Lower lobe of right lung (tissue), 2 donors: Measurements from ENCODE around the gene NYAP2. TPM values are rescaled to one million over a fixed set of nuclear protein-coding genes. Genes with fewer than 3 reads are reported as not detected.

Experiments
- ATAC-seq, 2 donors: fragments of 200-7000 bp; cut with Tn5 transposase; one replicate each; pipeline ENCODE4 v1.9.1; 2020 to 2022; ENCODE audit warnings: mild to moderate bottlenecking in 2 of 2, moderate library complexity in 2 of 2
- DNase-seq: peaks from one replicate; pipeline ENCODE4 v3.0.0-alpha.2; 2020
- H3K27ac ChIP-seq: fragments of 200-600 bp; one replicate; pipeline ENCODE4 v1.8.0; 2022
- H3K27me3 ChIP-seq: fragments of 200-600 bp; one replicate; pipeline ENCODE4 v1.8.0; 2022; ENCODE audit warnings: low read depth
- H3K36me3 ChIP-seq: fragments of 200-600 bp; one replicate; pipeline ENCODE4 v1.8.0; 2022; ENCODE audit warnings: mild to moderate bottlenecking
- H3K4me1 ChIP-seq: fragments of 200-600 bp; one replicate; pipeline ENCODE4 v1.8.0; 2022
- H3K4me3 ChIP-seq: fragments of 200-600 bp; one replicate; pipeline ENCODE4 v1.8.0; 2022; ENCODE audit warnings: mild to moderate bottlenecking
- H3K9me3 ChIP-seq: fragments of 200-600 bp; one replicate; pipeline ENCODE4 v1.8.0; 2022
- intact Hi-C: fragments of 100-400 bp; cut with DNase I; formaldehyde crosslinking; loops from one replicate; pipeline ENCODE4 v1.11.0; 2022
- total RNA-seq: library from RNA; stranded (reverse); fragmentation: NEBNext Ultra II Directional; extraction: Animal tissue kit (Norgen Biotek cat#: 25700); gene quantifications from one replicate; pipeline ENCODE4 v1.2.1, GENCODE V29; 2021
- TF ChIP-seq, protein P1 (sequence below): fragments of 200-600 bp; IDR thresholded peaks from one replicate; pipeline ENCODE4 v1.8.0; 2022; ENCODE audit warnings: antibody characterized with exemption, mild to moderate bottlenecking
- donor health status: DM: no; HTN: yes; CAD: no; lungs with severe emphysema.

Gene NYAP2
- total RNA-seq, 1 donor from 2014 or later, result 1.1 TPM

DNA sequence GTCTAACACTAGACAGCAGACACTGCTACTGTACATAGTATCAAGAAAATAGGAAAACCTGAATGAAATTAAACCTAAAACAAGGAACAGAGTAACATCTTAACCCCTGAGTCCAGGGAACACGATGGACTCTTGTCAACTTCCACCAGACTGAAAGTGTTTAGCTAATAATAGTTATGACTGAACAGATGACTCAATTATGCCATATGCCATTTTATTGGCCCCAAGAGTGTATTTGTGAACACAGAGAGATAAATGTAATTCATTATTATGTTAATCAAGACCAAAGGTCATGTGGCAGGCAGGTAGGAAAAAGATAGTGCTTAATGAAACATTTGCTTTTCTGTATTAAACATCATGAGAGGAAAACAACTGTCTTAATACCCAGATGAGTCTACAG, 58.0 kb downstream of the NYAP2 start:
- no peaks in the 10 kb centered on the region for H3K36me3 ChIP-seq
- no peaks in the 10 kb centered on the region for H3K27me3 ChIP-seq
- no peak overlapping the region for H3K27ac ChIP-seq
- intact Hi-C loops, result no loop called here
- DNase-seq (no peak), ATAC-seq (no peak)
- TF ChIP-seq, protein P1, sequence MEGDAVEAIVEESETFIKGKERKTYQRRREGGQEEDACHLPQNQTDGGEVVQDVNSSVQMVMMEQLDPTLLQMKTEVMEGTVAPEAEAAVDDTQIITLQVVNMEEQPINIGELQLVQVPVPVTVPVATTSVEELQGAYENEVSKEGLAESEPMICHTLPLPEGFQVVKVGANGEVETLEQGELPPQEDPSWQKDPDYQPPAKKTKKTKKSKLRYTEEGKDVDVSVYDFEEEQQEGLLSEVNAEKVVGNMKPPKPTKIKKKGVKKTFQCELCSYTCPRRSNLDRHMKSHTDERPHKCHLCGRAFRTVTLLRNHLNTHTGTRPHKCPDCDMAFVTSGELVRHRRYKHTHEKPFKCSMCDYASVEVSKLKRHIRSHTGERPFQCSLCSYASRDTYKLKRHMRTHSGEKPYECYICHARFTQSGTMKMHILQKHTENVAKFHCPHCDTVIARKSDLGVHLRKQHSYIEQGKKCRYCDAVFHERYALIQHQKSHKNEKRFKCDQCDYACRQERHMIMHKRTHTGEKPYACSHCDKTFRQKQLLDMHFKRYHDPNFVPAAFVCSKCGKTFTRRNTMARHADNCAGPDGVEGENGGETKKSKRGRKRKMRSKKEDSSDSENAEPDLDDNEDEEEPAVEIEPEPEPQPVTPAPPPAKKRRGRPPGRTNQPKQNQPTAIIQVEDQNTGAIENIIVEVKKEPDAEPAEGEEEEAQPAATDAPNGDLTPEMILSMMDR, result no peak
- H3K4me1 ChIP-seq, result no peaks in the 10 kb centered on the region
- no peaks in the 10 kb centered on the region for H3K9me3 ChIP-seq
- H3K4me3 ChIP-seq, result no peak overlapping the region

DNA sequence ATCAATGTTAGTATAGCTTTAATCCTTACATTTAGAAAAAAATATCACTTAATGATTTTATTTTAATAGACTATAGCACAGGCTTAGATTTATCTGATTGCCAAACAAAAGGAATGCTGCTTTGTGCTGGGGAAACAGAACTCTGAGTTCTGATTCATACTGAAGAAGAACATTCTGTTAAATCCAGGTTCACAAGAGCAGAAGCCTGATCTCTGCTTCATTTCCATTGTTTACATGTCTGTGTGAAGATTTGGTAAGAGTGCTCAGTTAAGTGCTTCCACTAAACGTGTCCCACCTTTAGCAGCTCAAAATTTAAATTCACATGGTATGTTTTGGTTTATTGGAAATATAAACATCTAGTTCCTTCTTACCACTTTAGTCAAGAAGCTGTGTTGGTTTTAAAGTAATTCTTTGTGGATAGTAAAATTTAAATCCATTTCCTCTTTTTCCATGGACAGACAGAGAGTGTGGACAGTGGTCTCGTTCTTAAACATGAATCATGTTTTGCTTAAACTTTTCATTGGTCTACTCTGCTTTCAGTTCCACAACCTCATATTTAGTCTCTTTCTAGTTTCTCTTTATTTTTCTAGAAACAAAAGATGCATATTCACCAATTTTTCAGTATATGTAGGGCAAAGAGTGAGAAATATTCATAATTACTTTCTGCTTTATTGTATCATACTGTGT, 59.1 kb downstream of the NYAP2 start:
- no peak for ATAC-seq
- H3K36me3 ChIP-seq, result no peaks in the 10 kb centered on the region

DNA sequence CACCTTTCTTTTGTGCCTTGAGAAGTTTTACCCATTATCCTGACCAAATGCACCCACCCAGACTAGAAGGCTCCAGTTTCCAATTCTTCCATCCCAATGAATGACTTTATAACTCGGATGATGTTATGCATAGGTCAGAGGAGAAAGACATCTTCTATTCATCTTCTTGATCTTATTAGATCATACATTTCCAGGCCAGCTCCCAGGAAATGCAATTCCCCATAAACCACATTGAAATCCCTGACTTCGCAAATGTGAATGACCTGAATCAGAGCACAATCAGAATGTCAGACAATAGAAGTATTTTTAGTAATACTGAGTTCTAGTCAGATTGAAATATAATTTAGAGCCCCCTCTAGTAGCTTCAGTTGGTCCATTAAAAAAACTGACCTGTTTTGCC, 62.9 kb downstream of the NYAP2 start:
- no peak for DNase-seq
- H3K9me3 ChIP-seq, result no peaks in the 10 kb centered on the region
- TF ChIP-seq, protein P1, result no peak
- no peaks in the 10 kb centered on the region for H3K4me1 ChIP-seq
- H3K27me3 ChIP-seq, result no peaks in the 10 kb centered on the region
- no peaks in the 10 kb centered on the region for H3K36me3 ChIP-seq
- intact Hi-C loops, result no loop called here
- H3K4me3 ChIP-seq, result no peak overlapping the region
- no peak overlapping the region for H3K27ac ChIP-seq
- ATAC-seq, result no peak

More for the DNA sequence above, 59.1 kb downstream of the NYAP2 start:
- no peak for DNase-seq
- Histone ChIP-seq H3K4me3 (no peak overlapping the region), H3K27ac (no peak overlapping the region), H3K9me3 (no peaks in the 10 kb centered on the region), H3K27me3 (no peaks in the 10 kb centered on the region), H3K4me1 (no peaks in the 10 kb centered on the region)
- intact Hi-C loops, result no loop called here
- TF ChIP-seq, protein P1, result no peak

DNA sequence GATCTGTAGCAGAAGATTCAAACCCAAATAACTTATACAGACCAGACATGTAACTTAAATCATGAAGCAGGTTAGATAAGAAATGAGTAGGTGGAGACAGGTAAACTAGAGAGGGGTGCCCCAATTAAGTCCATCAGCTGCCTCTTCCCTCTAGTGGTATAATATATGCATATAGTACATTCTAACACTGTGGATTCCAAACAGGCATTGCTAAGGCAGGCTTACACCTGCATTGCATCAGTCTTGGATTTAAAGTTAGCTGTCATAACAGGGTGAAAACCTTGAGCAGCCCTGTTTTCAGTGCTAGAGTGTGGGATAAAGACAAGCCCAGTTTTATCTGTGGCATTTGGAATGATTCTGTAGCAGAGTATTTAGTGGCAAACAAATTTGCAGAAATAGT, 63.4 kb downstream of the NYAP2 start:
- Histone ChIP-seq H3K27ac (no peak overlapping the region), H3K27me3 (no peaks in the 10 kb centered on the region), H3K36me3 (no peaks in the 10 kb centered on the region), H3K9me3 (no peaks in the 10 kb centered on the region), H3K4me1 (no peaks in the 10 kb centered on the region), H3K4me3 (no peak overlapping the region)
- TF ChIP-seq, protein P1, result no peak
- ATAC-seq, result no peak
- intact Hi-C loops, result no loop called here
- no peak for DNase-seq

DNA sequence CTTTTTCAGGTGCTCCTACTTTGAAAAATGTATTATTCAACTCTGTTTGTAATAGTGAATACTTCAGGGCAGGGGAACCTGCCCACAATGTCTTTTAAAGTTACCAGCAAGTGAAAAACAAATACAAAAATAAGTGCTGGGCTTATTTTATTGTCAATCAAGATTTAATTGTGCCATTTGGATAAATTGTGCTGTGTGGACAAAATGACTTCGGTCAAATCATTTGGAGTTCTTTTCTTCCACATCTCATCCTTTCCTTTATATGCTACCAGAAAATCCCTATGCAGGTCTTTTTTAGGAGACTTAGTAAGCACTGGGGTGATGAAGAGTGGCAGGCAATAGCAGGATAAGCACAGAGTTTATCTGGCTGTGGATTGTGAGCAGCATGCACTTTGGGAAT, 63.9 kb downstream of the NYAP2 start:
- Histone ChIP-seq H3K4me1 (no peaks in the 10 kb centered on the region), H3K27ac (no peak overlapping the region), H3K36me3 (no peaks in the 10 kb centered on the region), H3K9me3 (no peaks in the 10 kb centered on the region), H3K27me3 (no peaks in the 10 kb centered on the region), H3K4me3 (no peak overlapping the region)
- no peak for ATAC-seq
- intact Hi-C loops, result no loop called here
- TF ChIP-seq, protein P1, result no peak
- DNase-seq, result no peak
